ENCODE measurements around the gene DBR1. TPM values are rescaled to one million over a fixed set of nuclear protein-coding genes. Genes with fewer than 3 reads are reported as not detected.

Gene DBR1
- total RNA-seq, 1 experiment from 2014 or later, result 12.3 TPM

DNA sequence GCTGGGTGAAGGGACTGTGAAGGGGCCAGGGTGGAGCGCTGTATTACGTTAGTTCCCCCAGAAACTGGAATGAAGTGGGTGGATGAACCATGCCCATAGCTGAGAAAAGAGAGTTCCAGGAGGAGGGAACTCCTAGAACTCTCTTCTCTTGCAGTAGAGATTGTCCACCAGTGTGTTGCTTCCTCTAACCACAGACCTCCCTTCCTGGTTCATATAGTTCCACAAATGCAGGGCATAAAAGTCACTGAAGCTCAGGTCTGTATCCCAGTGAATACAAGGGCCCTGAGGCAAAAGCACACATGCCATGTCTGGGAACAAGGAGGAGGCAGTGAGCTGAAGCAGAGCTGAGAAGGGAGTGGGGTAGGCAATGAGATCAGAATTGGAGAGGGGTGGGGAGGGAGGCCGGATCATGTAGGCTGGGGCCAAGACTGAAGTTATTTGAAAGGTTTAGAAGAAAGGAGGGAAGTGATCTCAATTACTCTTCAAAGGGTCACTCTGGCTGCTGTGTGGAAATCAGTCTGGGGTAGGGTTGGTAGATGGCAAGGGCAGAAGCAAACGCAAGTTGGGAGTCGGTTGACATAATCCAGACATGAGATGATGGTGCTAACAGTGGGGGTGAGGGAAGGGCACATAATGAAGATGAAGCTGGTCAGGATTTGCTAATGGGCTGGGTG lies 49.0 kb downstream of the DBR1 start:
- H3K4me2 ChIP-seq (ENCODE audit: low read depth, low read length, poor library complexity, severe bottlenecking), result no peak overlapping the region
- H3K36me3 ChIP-seq (ENCODE audit: insufficient read depth, low read length), result no peaks in the 10 kb centered on the region

DNA sequence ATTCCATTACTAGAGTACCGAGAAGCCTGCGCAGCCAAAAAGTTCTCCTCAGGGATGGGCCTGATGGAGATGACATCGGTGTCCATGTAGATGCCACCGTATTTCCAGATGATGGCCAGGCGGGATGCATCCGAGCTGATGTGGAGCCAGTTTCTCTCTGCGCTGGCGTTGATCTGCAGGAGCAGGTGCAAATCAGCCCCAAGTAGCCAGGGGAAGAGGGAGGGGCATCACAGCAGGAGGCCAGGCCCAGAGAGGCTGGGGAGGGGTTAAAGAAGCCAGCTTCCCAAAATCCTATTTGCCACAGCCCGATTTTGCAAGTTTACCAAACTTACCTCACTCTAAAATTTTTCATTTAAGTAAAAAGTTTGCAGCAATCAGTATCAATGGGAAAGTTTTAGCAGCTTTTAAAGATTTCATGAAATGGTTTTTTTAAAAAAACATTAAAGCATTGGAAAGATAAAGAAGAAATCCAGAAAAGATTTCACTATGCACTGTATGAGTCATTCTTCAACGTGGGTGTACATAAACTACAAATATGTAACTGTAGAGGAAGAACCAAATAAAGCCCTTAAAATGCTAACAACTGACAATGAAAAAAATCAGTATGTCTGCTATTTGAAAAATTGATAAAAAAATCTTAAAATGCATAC lies 49.9 kb downstream of the DBR1 start:
- Histone ChIP-seq H3K4me2 (ENCODE audit: low read depth, low read length, poor library complexity, severe bottlenecking) (no peak overlapping the region), H3K9me2 (replicated peaks; ENCODE audit: insufficient read depth, low read length) (no peaks in the 10 kb centered on the region), H3K9ac (ENCODE audit: low read length) (no peak overlapping the region), H4K20me1 (ENCODE audit: insufficient read depth, low read depth, low read length) (no peaks in the 10 kb centered on the region), H3K27me3 (ENCODE audit: low read length) (no peaks in the 10 kb centered on the region; the same call in 1 of the 2 replicates), H3K36me3 (ENCODE audit: insufficient read depth, low read length) (no peaks in the 10 kb centered on the region), H3K79me2 (ENCODE audit: low read length) (no peaks in the 10 kb centered on the region), H2AFZ (ENCODE audit: low read length) (no peak overlapping the region), H3K4me3 (ENCODE audit: low read length) (no peak overlapping the region), H3K27ac (ENCODE audit: low read length) (no peak overlapping the region), H3K4me1 (ENCODE audit: low read length) (no peaks in the 10 kb centered on the region), H3K9me3 (ENCODE audit: low read length) (no peaks in the 10 kb centered on the region)
- no peak for DNase-seq

More for the DNA sequence above, 49.0 kb downstream of the DBR1 start:
- DNase-seq, result no peak
- no peaks in the 10 kb centered on the region for H4K20me1 ChIP-seq (ENCODE audit: insufficient read depth, low read depth, low read length)
- no peaks in the 10 kb centered on the region; the same call in 1 of the 2 replicates for H3K27me3 ChIP-seq (ENCODE audit: low read length)
- no peak overlapping the region for H3K9ac ChIP-seq (ENCODE audit: low read length)
- no peak overlapping the region for H3K4me3 ChIP-seq (ENCODE audit: low read length)
- H3K4me1 ChIP-seq (ENCODE audit: low read length), result no peaks in the 10 kb centered on the region
- no peak overlapping the region for H3K27ac ChIP-seq (ENCODE audit: low read length)
- H3K9me3 ChIP-seq (ENCODE audit: low read length), result no peaks in the 10 kb centered on the region
- H3K9me2 ChIP-seq (replicated peaks; ENCODE audit: insufficient read depth, low read length), result no peaks in the 10 kb centered on the region
- H3K79me2 ChIP-seq (ENCODE audit: low read length), result no peaks in the 10 kb centered on the region
- H2AFZ ChIP-seq (ENCODE audit: low read length), result no peak overlapping the region

DNA sequence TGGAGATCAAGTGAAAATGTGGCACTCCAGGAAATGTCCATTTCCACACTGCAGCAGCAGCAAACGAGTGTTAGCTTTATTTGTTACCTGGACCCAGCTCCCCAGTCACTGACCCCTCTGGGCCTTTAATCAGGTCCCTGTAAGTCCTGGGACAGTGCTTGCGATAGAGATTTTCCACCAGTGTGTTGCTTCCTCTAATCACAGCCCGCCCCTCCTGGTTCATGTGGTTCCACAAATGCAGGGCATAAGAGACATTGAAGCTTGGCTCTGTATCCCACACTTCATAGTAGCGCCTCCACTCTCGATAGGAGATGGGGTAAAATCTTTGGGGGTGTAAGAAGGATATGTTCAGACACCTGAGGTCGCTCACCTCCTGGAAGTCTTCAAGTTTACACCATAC lies 50.5 kb downstream of the DBR1 start:
- no peak overlapping the region for H3K9ac ChIP-seq (ENCODE audit: low read length)
- no peak overlapping the region for H2AFZ ChIP-seq (ENCODE audit: low read length)
- H3K9me2 ChIP-seq (replicated peaks; ENCODE audit: insufficient read depth, low read length), result no peaks in the 10 kb centered on the region
- H3K9me3 ChIP-seq (ENCODE audit: low read length), result no peaks in the 10 kb centered on the region
- no peaks in the 10 kb centered on the region for H3K36me3 ChIP-seq (ENCODE audit: insufficient read depth, low read length)
- no peak overlapping the region for H3K4me3 ChIP-seq (ENCODE audit: low read length)
- DNase-seq, result no peak
- no peaks in the 10 kb centered on the region for H3K4me1 ChIP-seq (ENCODE audit: low read length)
- no peaks in the 10 kb centered on the region for H3K79me2 ChIP-seq (ENCODE audit: low read length)
- H4K20me1 ChIP-seq (ENCODE audit: insufficient read depth, low read depth, low read length), result no peaks in the 10 kb centered on the region
- H3K27me3 ChIP-seq (ENCODE audit: low read length), result no peaks in the 10 kb centered on the region; the same call in 1 of the 2 replicates
- no peak overlapping the region for H3K27ac ChIP-seq (ENCODE audit: low read length)
- no peak overlapping the region for H3K4me2 ChIP-seq (ENCODE audit: low read depth, low read length, poor library complexity, severe bottlenecking)

- no peak overlapping the region for H3K4me2 ChIP-seq (ENCODE audit: low read depth, low read length, poor library complexity, severe bottlenecking)
- H2AFZ ChIP-seq (ENCODE audit: low read length), result no peak overlapping the region
- H3K4me1 ChIP-seq (ENCODE audit: low read length), result no peaks in the 10 kb centered on the region
- H3K27me3 ChIP-seq (ENCODE audit: low read length), result no peaks in the 10 kb centered on the region; the same call in 1 of the 2 replicates
- no peak for DNase-seq
- H4K20me1 ChIP-seq (ENCODE audit: insufficient read depth, low read depth, low read length), result no peaks in the 10 kb centered on the region
- no peak overlapping the region for H3K9ac ChIP-seq (ENCODE audit: low read length)
- no peak overlapping the region for H3K4me3 ChIP-seq (ENCODE audit: low read length)
- no peaks in the 10 kb centered on the region for H3K9me3 ChIP-seq (ENCODE audit: low read length)
- H3K9me2 ChIP-seq (replicated peaks; ENCODE audit: insufficient read depth, low read length), result no peaks in the 10 kb centered on the region
- H3K36me3 ChIP-seq (ENCODE audit: insufficient read depth, low read length), result no peaks in the 10 kb centered on the region
- H3K79me2 ChIP-seq (ENCODE audit: low read length), result no peaks in the 10 kb centered on the region
- H3K27ac ChIP-seq (ENCODE audit: low read length), result no peak overlapping the region
Measured at GRCh38 chr3:138119423-138119766, 55.3 kb downstream of the DBR1 start.

DNA sequence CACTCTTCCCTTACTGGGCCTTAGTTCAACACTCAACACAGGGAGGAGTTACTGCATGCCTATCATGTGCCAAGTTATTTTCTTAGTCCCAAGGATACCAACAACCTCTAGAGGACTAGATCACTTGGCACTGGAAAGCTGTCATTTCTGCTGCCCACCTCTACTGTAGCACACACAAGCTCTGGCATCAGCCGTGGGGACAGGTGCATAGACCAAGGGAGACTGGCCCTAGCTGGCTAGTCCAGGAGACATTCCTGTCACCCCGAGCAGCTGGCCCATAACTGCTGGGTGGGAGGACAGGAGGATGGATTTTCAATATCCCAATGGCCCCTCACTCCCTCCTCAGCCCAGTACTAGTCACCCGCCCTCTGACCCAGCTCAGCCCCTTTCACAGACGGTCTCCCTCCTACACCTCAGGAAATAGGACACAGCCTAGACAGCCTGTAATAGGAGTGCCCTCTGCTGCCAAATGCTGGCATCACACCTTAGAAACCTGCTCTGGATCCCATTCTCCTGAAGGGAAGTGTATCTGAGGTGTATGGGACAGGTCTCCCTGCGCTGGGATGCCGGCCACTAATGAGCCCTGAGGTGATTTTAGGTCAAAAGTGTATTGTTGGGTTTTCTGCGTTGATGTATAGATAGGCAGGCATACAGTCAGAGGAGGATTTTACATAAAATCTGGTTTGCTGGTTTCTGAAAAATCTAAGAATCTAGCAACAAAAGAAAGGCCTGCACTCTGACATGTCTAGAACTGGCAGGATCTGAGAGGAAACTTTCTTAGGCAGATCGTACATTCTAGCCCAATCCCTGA lies 55.9 kb downstream of the DBR1 start:
- Histone ChIP-seq H3K4me1 (ENCODE audit: low read length) (no peaks in the 10 kb centered on the region), H3K4me3 (ENCODE audit: low read length) (no peak overlapping the region), H3K27ac (ENCODE audit: low read length) (no peak overlapping the region), H3K36me3 (ENCODE audit: insufficient read depth, low read length) (no peaks in the 10 kb centered on the region), H3K9ac (ENCODE audit: low read length) (no peak overlapping the region), H4K20me1 (ENCODE audit: insufficient read depth, low read depth, low read length) (no peaks in the 10 kb centered on the region), H3K27me3 (ENCODE audit: low read length) (no peaks in the 10 kb centered on the region; the same call in 1 of the 2 replicates), H3K9me2 (replicated peaks; ENCODE audit: insufficient read depth, low read length) (no peaks in the 10 kb centered on the region), H3K79me2 (ENCODE audit: low read length) (no peaks in the 10 kb centered on the region), H2AFZ (ENCODE audit: low read length) (no peak overlapping the region), H3K9me3 (ENCODE audit: low read length) (no peaks in the 10 kb centered on the region), H3K4me2 (ENCODE audit: low read depth, low read length, poor library complexity, severe bottlenecking) (no peak overlapping the region)
- DNase-seq, result peak; percentile 80

DNA sequence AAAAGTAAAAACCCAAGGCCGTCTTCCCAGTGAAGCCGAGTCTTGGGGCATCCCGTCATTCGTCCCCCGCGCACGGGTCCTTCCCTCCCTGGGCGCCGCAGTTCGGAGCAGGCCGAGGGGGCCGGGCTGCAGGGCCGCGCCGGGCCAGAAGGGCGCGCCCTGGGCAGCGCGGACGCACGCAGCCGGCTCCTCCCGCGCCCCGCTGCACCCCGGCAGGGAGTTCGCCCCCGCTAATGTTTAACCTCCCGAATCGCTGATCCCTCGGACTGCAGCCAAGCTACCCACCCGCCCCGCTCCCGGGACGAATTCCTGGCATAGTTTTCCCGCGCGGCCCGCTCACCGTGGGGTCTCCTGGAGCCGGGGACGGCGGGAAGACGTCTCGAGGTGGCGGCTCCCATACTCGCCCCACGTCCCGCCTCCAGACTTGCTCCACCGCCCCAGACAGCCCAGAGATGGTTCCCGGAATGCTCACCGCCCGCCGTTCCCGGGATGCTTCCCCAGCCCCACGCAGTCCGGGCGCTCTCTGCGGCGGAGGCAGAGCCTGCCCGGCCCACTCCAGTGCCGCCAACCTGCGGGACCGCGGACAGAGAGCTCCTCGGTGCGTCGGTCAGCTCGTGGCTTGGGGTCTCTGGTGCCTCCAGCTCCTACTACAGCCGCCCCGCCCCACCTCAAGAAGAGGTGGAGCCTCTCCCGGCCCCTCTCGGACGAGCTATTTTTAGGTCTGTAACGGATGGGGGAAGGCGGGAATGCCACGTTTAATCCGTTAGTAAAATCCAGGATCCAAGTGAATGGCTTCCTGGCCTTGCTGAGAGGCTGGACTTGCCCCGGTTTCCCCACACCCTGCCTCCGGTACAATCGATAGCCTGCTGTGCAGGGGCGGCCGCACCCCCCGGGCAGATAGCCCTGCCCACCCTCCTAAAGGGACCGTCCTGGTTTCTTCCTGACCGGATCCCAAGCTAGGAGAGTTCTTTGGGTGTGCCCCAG lies 59.4 kb downstream of the DBR1 start, which contains the start of gene DZIP1L:
TSS of gene DZIP1L (minus strand) at position 621 of the 984 bp plus-strand sequence. CDS start 11,637 bp downstream, outside the sequence.
- no peak for DNase-seq
- H3K79me2 ChIP-seq (ENCODE audit: low read length), result no peaks in the 10 kb centered on the region
- no peak within 1 kb of the TSS for H3K27ac ChIP-seq (ENCODE audit: low read length)
- no peaks in the 10 kb centered on the region for H3K9me3 ChIP-seq (ENCODE audit: low read length)
- H2AFZ ChIP-seq (ENCODE audit: low read length), result no peak within 1 kb of the TSS
- no peaks in the 10 kb centered on the region for H3K36me3 ChIP-seq (ENCODE audit: insufficient read depth, low read length)
- H3K9ac ChIP-seq (ENCODE audit: low read length), result no peak within 1 kb of the TSS
- no peak within 1 kb of the TSS for H3K4me2 ChIP-seq (ENCODE audit: low read depth, low read length, poor library complexity, severe bottlenecking)
- no peaks in the 10 kb centered on the region for H3K9me2 ChIP-seq (replicated peaks; ENCODE audit: insufficient read depth, low read length)
- no peaks in the 10 kb centered on the region for H3K4me1 ChIP-seq (ENCODE audit: low read length)
- no peak within 1 kb of the TSS for H3K4me3 ChIP-seq (ENCODE audit: low read length)
- H3K27me3 ChIP-seq (ENCODE audit: low read length), result no peaks in the 10 kb centered on the region
- H4K20me1 ChIP-seq (ENCODE audit: insufficient read depth, low read depth, low read length), result no peaks in the 10 kb centered on the region

- no peak overlapping the region for H3K9ac ChIP-seq (ENCODE audit: low read length)
Measured at GRCh38 chr3:138114431-138114918, 60.2 kb downstream of the DBR1 start.

More at GRCh38 chr3:138114431-138114918, 60.2 kb downstream of the DBR1 start:
- H3K4me1 ChIP-seq (ENCODE audit: low read length), result no peaks in the 10 kb centered on the region
- no peak overlapping the region for H3K4me2 ChIP-seq (ENCODE audit: low read depth, low read length, poor library complexity, severe bottlenecking)
- no peaks in the 10 kb centered on the region for H3K9me2 ChIP-seq (replicated peaks; ENCODE audit: insufficient read depth, low read length)
- DNase-seq, result no peak
- no peak overlapping the region for H3K4me3 ChIP-seq (ENCODE audit: low read length)
- no peaks in the 10 kb centered on the region for H3K36me3 ChIP-seq (ENCODE audit: insufficient read depth, low read length)
- no peaks in the 10 kb centered on the region for H3K27me3 ChIP-seq (ENCODE audit: low read length)
- H3K9me3 ChIP-seq (ENCODE audit: low read length), result no peaks in the 10 kb centered on the region
- no peak overlapping the region for H3K27ac ChIP-seq (ENCODE audit: low read length)
- no peak overlapping the region for H2AFZ ChIP-seq (ENCODE audit: low read length)
- H3K79me2 ChIP-seq (ENCODE audit: low read length), result no peaks in the 10 kb centered on the region
- H4K20me1 ChIP-seq (ENCODE audit: insufficient read depth, low read depth, low read length), result no peaks in the 10 kb centered on the region

All from Karpas-422 (cell line).